ENCODE data around the gene MANEA. TPM values are rescaled to one million over a fixed set of nuclear protein-coding genes. Genes with fewer than 3 reads are reported as not detected.

The MANEA gene
- 2.7 to 4.1 TPM (median 4.0 TPM) in 5 replicates for total RNA-seq (2022; extraction: Qiagen RNA extraction)

GRCh38 chr6:95577304-95578105 is at the start of gene MANEA:
Gene MANEA, plus strand, starts transcription at chr6:95577535. Its CDS starts 8,905 bp downstream, at chr6:95586440.

All from A549 treated with dexamethasone at 1 μM for 4 hours (cell line).